ENCODE data around the gene RUBCN. TPM values are rescaled to one million over a fixed set of nuclear protein-coding genes. Genes with fewer than 3 reads are reported as not detected.
A peak's percentile ranks its signal among the peaks of the same experiment; 100 is the strongest.

Gene RUBCN
- total RNA-seq, 2 experiments from 2014 or later = 45.1 to 56.7 TPM

- Histone ChIP-seq H3K9me2 (ENCODE audit: insufficient read depth, low read length) (no peaks in the 10 kb centered on the region), H3K4me2 (ENCODE audit: low read length) (peak overlapping the region; percentile 86), H3K4me1 (ENCODE audit: insufficient read depth, low read length, poor library complexity, severe bottlenecking) (peaks cover 41% of the 10 kb centered on the region), H3K27ac (ENCODE audit: low read depth, low read length, poor library complexity, severe bottlenecking) (peak overlapping the region; percentile 76), H3K36me3 (ENCODE audit: insufficient read depth, low read length) (no peaks in the 10 kb centered on the region), H2AFZ (ENCODE audit: low read length) (peak overlapping the region; percentile 84), H4K20me1 (ENCODE audit: insufficient read depth, low read length) (peaks cover 26% of the 10 kb centered on the region), H3K9me3 (ENCODE audit: low read length) (no peaks in the 10 kb centered on the region), H3K4me3 (ENCODE audit: low read depth, low read length, poor library complexity, severe bottlenecking) (peak overlapping the region; percentile 89), H3K79me2 (ENCODE audit: insufficient read depth, low read depth, low read length) (peaks cover 49% of the 10 kb centered on the region)
- ChIA-PET CTCF (ENCODE audit: unreplicated experiment) (interaction anchor here (1.3 kb wide), 1 partner anchor 15 kb away, joined by 3 read pairs; no protein-coding TSS in a partner anchor), POLR2A (interaction anchor here (0.6 to 1.4 kb wide), 4 partner anchors 15 to 244 kb away, joined by 4 to 6 read pairs (median 6); no protein-coding TSS in a partner anchor)
- TF ChIP-seq EZH2phosphoT487 (IDR thresholded peaks at IDR 0.05; ENCODE audit: borderline replicate concordance, low read depth, low read length) (no peak), CTCF (conservative IDR thresholded peaks at IDR 0.05; ENCODE audit: low read length) (no peak)
- intact Hi-C loops (cut with micrococcal nuclease; ENCODE audit: unreplicated experiment) = loop anchor here (1.0 to 2.0 kb wide), 2 partner anchors 38 to 40 kb away; partner anchors contain the start of gene LRCH3
- peak; percentile 85 for DNase-seq (ENCODE audit: low spot score)
- no TSS peak for BruUV-seq (replicated peaks)
These were observed 13.7 kb upstream of the RUBCN start for GRCh38 chr3:197750396-197750831.

DNA sequence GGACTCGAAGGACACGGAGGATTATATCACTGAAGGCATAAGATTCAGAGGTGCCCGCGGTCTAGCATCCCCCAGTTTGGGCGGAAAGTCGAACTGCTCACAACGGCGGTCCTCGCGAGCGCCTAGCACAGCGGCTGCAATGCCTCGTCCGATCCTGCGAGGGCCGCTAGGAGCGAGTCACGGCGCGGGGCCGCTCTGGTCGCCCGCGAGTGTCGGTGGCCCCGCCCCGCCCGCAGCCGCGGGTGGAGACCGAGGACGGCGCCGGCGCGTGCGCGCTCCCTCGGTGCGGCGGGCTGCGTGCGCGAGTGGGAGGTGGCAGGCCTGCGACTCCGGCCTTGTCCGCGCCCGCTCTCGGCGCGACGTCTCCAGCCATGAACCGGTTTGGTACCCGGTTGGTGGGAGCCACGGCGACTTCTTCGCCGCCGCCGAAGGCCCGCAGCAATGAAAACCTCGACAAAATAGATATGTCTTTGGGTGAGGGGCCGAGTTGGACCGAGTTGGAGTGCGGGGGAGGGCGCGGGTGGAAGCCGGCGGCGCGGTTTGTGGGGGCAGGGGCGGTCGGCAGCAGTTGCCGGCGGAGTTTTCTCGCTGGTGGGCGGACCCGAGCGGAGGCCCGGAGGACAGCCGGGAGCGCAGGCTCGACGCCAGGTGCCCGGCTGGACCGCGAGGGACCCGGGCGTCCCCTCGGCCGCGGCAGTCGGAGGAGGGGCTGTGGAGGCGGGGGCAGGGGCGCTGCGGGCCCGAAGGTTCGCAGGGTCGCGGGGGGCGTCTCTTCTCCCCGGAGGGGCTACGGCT is 13.1 kb upstream of the RUBCN start, which contains the start of gene FYTTD1:
Gene FYTTD1 (plus strand): TSS at position 283 of the 795 bp plus-strand sequence. CDS start 89 bp downstream, at position 372.
- peak within 1 kb of the TSS; percentile 86 for H3K4me2 ChIP-seq (ENCODE audit: low read length)
- H3K4me1 ChIP-seq (ENCODE audit: insufficient read depth, low read length, poor library complexity, severe bottlenecking) = peaks cover 41% of the 10 kb centered on the region
- no TSS peak for BruUV-seq (replicated peaks)
- no peaks in the 10 kb centered on the region for H3K9me2 ChIP-seq (ENCODE audit: insufficient read depth, low read length)
- peak within 1 kb of the TSS; percentile 84 for H2AFZ ChIP-seq (ENCODE audit: low read length)
- H3K79me2 ChIP-seq (ENCODE audit: insufficient read depth, low read depth, low read length) = peaks cover 43% of the 10 kb centered on the region
- CTCF ChIA-PET (ENCODE audit: unreplicated experiment) = interaction anchor here (0.7 kb wide), 1 partner anchor 39 kb away, joined by 3 read pairs; no protein-coding TSS in a partner anchor
- H3K27ac ChIP-seq (ENCODE audit: low read depth, low read length, poor library complexity, severe bottlenecking) = peak within 1 kb of the TSS; percentile 76
- DNase-seq (ENCODE audit: low spot score) = peak; percentile 94
- POLR2A ChIA-PET = interaction anchor here (0.6 to 1.4 kb wide), 8 partner anchors 12 to 243 kb away, joined by 3 to 6 read pairs (median 4); no protein-coding TSS in a partner anchor
- peak within 1 kb of the TSS; percentile 89 for H3K4me3 ChIP-seq (ENCODE audit: low read depth, low read length, poor library complexity, severe bottlenecking)
- H4K20me1 ChIP-seq (ENCODE audit: insufficient read depth, low read length) = peaks cover 26% of the 10 kb centered on the region
- intact Hi-C loops (cut with micrococcal nuclease; ENCODE audit: unreplicated experiment) = loop anchor here (1.0 to 2.0 kb wide), 3 partner anchors 12 to 41 kb away; partner anchors contain the start of gene LRCH3
- no peak for TF ChIP-seq EZH2phosphoT487 (IDR thresholded peaks at IDR 0.05; ENCODE audit: borderline replicate concordance, low read depth, low read length)
- peak; percentile 65 for TF ChIP-seq CTCF (conservative IDR thresholded peaks at IDR 0.05; ENCODE audit: low read length)
- no peaks in the 10 kb centered on the region for H3K9me3 ChIP-seq (ENCODE audit: low read length)
- no peaks in the 10 kb centered on the region for H3K36me3 ChIP-seq (ENCODE audit: insufficient read depth, low read length)
